Measurements from ENCODE around the gene SEC14L5. TPM values are rescaled to one million over a fixed set of nuclear protein-coding genes. Genes with fewer than 3 reads are reported as not detected.

The SEC14L5 gene
- 0.01 to 0.06 TPM (median 0.03 TPM) in 5 replicates for total RNA-seq (2022; extraction: Qiagen RNA extraction)

DNA sequence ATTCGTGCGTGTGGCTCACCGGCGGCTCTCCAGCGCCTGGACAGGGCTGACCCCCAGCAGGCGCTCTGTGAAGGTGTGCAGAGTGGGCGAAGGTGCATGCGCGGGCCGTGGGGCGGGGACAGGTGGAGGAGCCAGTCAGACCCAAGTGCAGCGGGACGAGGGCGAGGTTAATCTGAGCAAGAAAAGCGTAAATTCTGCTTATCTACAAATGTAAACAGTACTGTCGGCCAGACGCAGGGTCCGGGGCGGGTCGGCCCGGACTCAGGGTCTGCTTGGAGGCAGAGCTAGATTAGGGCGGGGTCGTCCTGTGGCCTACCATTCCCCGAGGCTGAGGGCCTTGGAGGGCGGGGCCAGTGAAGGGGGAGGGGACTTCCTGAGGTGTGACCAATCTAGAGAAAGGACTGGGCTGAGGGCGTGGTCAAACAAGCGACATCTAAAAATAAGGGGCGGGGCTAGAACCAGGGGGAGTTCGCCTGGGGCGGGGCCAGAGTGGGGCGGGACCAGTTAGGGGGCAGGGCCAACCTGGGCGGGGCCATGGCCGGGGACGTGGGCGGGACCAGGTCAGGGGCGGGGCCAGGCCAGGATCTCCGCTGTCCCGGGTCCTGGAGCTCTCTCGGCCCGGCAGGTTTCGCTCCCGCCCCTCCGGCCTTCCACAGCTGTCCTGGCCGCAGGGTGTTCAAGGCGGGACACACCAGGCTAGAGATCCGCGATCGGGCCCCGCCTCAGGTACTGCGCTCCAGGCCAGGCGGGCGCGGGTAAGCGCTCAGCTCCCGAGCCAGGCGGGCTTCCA, at the start of gene SEC14L5:
Gene SEC14L5 (plus strand): TSS at position 611 of the 790 bp plus-strand sequence. CDS start 994 bp downstream, outside the sequence.

GRCh38 chr16:4936991-4937781, 20.9 kb upstream of the SEC14L5 start, which contains the start of gene PPL:
PPL (minus strand) TSS chr16:4937148; CDS start chr16:4937045, 103 bp downstream.

GRCh38 chr16:5033256-5034166, 75.4 kb downstream of the SEC14L5 start, which contains the start of gene NAGPA:
NAGPA (minus strand) TSS chr16:5033935; CDS start chr16:5033914, 21 bp downstream.

DNA sequence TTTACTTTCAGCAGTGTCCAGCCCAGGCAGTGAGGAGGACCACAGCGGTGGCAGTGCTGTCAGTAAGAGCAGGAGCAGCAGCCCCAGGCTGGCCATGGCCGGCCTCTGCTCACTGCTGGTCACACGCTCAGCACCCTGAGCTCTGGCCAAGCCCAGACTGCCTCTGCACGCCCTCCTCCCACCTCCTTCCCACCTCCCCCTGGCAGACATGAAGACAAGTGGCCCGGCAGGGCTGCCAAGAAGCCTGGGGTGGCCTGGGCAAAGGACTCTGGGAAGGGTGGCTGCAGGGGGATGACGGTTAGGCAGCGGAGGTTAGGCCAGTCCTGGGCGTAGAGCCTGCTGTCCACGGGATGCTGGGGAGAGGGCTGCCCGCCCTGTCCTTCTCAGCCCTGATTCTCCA, 107.7 kb downstream of the SEC14L5 start, which contains the start of gene C16orf89:
Gene C16orf89 (minus strand): TSS at position 144 of the 400 bp plus-strand sequence. CDS start 48 bp downstream, at position 96.

Other genes with a start within 250 kb of the SEC14L5 start
- 17.4 to 25.6 TPM (median 25.2 TPM) in 5 replicates for gene ANKS3, start 224.1 kb upstream of the SEC14L5 start, total RNA-seq (2022; extraction: Qiagen RNA extraction)
- gene DNAAF8, start 223.8 kb upstream of the SEC14L5 start, total RNA-seq (2022; extraction: Qiagen RNA extraction): 0.83 to 1.4 TPM (median 1.1 TPM) in 5 replicates
- gene ZNF500, start 191.2 kb upstream of the SEC14L5 start, total RNA-seq (2022; extraction: Qiagen RNA extraction): 6.6 to 8.9 TPM (median 8.8 TPM) in 5 replicates
- not detected in 5 replicates for gene SEPTIN12, start 170.0 kb upstream of the SEC14L5 start, total RNA-seq (2022; extraction: Qiagen RNA extraction)
- gene SMIM22, start 163.0 kb upstream of the SEC14L5 start, total RNA-seq (2022; extraction: Qiagen RNA extraction): not detected in 5 replicates
- gene ROGDI, start 155.7 kb upstream of the SEC14L5 start, total RNA-seq (2022; extraction: Qiagen RNA extraction): 9.3 to 17.5 TPM (median 15.5 TPM) in 5 replicates
- gene GLYR1, start 111.0 kb upstream of the SEC14L5 start, total RNA-seq (2022; extraction: Qiagen RNA extraction): 33.8 to 43.3 TPM (median 40.1 TPM) in 5 replicates
- 20.4 to 29.4 TPM (median 28.1 TPM) in 5 replicates for gene UBN1, start 110.8 kb upstream of the SEC14L5 start, total RNA-seq (2022; extraction: Qiagen RNA extraction)
- gene PPL, start 21.2 kb upstream of the SEC14L5 start, total RNA-seq (2022; extraction: Qiagen RNA extraction): 4.2 to 7.5 TPM (median 6.4 TPM) in 5 replicates
- gene NAGPA, start 75.6 kb downstream of the SEC14L5 start, total RNA-seq (2022; extraction: Qiagen RNA extraction): 12.1 to 16.8 TPM (median 15.9 TPM) in 5 replicates
- gene C16orf89, start 107.6 kb downstream of the SEC14L5 start, total RNA-seq (2022; extraction: Qiagen RNA extraction): not detected in 5 replicates
- gene ALG1, start 113.5 kb downstream of the SEC14L5 start, total RNA-seq (2022; extraction: Qiagen RNA extraction): 30.8 to 38.6 TPM (median 36.4 TPM) in 5 replicates
- 22.1 to 25.6 TPM (median 25.0 TPM) in 5 replicates for gene EEF2KMT, start 139.5 kb downstream of the SEC14L5 start, total RNA-seq (2022; extraction: Qiagen RNA extraction)